CD14-positive monocyte (primary cell): ENCODE results near the gene ADPRM. TPM values are rescaled to one million over a fixed set of nuclear protein-coding genes. Genes with fewer than 3 reads are reported as not detected.
A peak's percentile ranks its signal among the peaks of the same experiment; 100 is the strongest.

Experiments used
- DNase-seq, 3 donors: peaks; one replicate each; pipeline ENCODE4 v3.0.0-alpha.2; 2011 to 2022
- H2AFZ ChIP-seq: 2 replicates; pipeline ENCODE4 v1.6.0; 2012; ENCODE audit warnings: mild to moderate bottlenecking, low read depth, low read length, inconsistent platforms; ENCODE audit not compliant: insufficient read depth, poor library complexity, severe bottlenecking
- H3K27ac ChIP-seq, 2 donors: 1 replicate in 1 of 2; 2 replicates in 1 of 2; pipeline ENCODE4 v1.5.1; 2012 to 2013; ENCODE audit warnings: low read length in 2 of 2, control low read depth in 1 of 2, inconsistent platforms in 1 of 2, low read depth in 1 of 2, mild to moderate bottlenecking in 1 of 2
- H3K27me3 ChIP-seq, 2 donors: one replicate each; pipeline versions ENCODE4 v1.6.0 to v1.6.1; 2011 to 2013; ENCODE audit warnings: low read length in 2 of 2; ENCODE audit not compliant: control insufficient read depth in 2 of 2, insufficient read depth in 2 of 2
- H3K36me3 ChIP-seq, 2 donors: replicated peaks in 1 of 2; 1 replicate in 1 of 2; 2 replicates in 1 of 2; pipeline versions ENCODE4 v1.5.1 to v1.6.1; 2012 to 2013; ENCODE audit warnings: low read length in 2 of 2, control low read depth in 1 of 2, inconsistent platforms in 1 of 2, mild to moderate bottlenecking in 1 of 2; ENCODE audit not compliant: insufficient read depth in 2 of 2, control insufficient read depth in 1 of 2
- H3K4me1 ChIP-seq, 2 donors: 1 replicate in 1 of 2; 2 replicates in 1 of 2; pipeline versions ENCODE4 v1.5.1 to v1.6.1; 2012 to 2013; ENCODE audit warnings: low read length in 2 of 2, control low read depth in 1 of 2, inconsistent platforms in 1 of 2, mild to moderate bottlenecking in 1 of 2, moderate library complexity in 1 of 2; ENCODE audit not compliant: insufficient read depth in 2 of 2, control insufficient read depth in 1 of 2
- H3K4me2 ChIP-seq: replicated peaks from 2 replicates; pipeline ENCODE3; 2012; ENCODE audit warnings: low read length, moderate library complexity, mild to moderate bottlenecking; ENCODE audit not compliant: poor library complexity, severe bottlenecking; ENCODE audit errors: extremely low read depth
- H3K4me3 ChIP-seq, 3 experiments: fragments of 200-600 bp in 1 of 3; sonication (generic) in 1 of 3; replicated peaks in 1 of 3; 1 replicate in 2 of 3; 2 replicates in 1 of 3; pipeline ENCODE4 v1.5.1; 2011 to 2013; ENCODE audit warnings: low read length in 3 of 3, mild to moderate bottlenecking in 3 of 3, control low read depth in 2 of 3, low read depth in 2 of 3, inconsistent platforms in 1 of 3, moderate library complexity in 1 of 3
- H3K79me2 ChIP-seq: 2 replicates; pipeline ENCODE4 v1.6.0; 2012; ENCODE audit warnings: mild to moderate bottlenecking, control low read depth, inconsistent platforms, low read length, moderate library complexity; ENCODE audit not compliant: insufficient read depth
- H3K9ac ChIP-seq: 2 replicates; pipeline ENCODE4 v1.6.0; 2017; ENCODE audit warnings: low read length, mild to moderate bottlenecking; ENCODE audit not compliant: insufficient read depth, poor library complexity, severe bottlenecking
- H3K9me3 ChIP-seq, 2 donors: replicated peaks in 1 of 2; 1 replicate in 1 of 2; 2 replicates in 1 of 2; pipeline versions ENCODE4 v1.5.1 to v1.6.1; 2012 to 2013; ENCODE audit warnings: low read length in 2 of 2, control low read depth in 1 of 2; ENCODE audit not compliant: control insufficient read depth in 1 of 2, insufficient read depth in 1 of 2
- H4K20me1 ChIP-seq: 2 replicates; pipeline ENCODE4 v1.6.0; 2012; ENCODE audit warnings: mild to moderate bottlenecking, low read length, control low read depth, moderate library complexity; ENCODE audit not compliant: insufficient read depth
- H3K27ac Mint-ChIP-seq, 7 donors: one replicate each; pipeline ENCODE4 v1.8.0; 2020; ENCODE audit warnings: mild to moderate bottlenecking in 7 of 7, mixed read lengths in 7 of 7, moderate library complexity in 6 of 7, inconsistent platforms in 2 of 7
- H3K27me3 Mint-ChIP-seq, 3 donors: one replicate each; pipeline ENCODE4 v1.8.0; 2021 to 2022; ENCODE audit warnings: low read depth in 3 of 3, mild to moderate bottlenecking in 3 of 3, mixed read lengths in 3 of 3, moderate library complexity in 3 of 3, inconsistent platforms in 1 of 3
- H3K36me3 Mint-ChIP-seq, 2 donors: one replicate each; pipeline ENCODE4 v1.8.0; 2020; ENCODE audit warnings: mixed read lengths in 2 of 2, inconsistent platforms in 1 of 2, mild to moderate bottlenecking in 1 of 2
- H3K4me1 Mint-ChIP-seq: one replicate; pipeline ENCODE4 v1.8.0; 2020; ENCODE audit warnings: mild to moderate bottlenecking, mixed read lengths
- H3K4me3 Mint-ChIP-seq, 2 donors: one replicate each; pipeline ENCODE4 v1.8.0; 2020; ENCODE audit warnings: mild to moderate bottlenecking in 2 of 2, mixed read lengths in 2 of 2, moderate library complexity in 1 of 2
- H3K9me3 Mint-ChIP-seq, 7 donors: one replicate each; pipeline ENCODE4 v1.8.0; 2020 to 2022; ENCODE audit warnings: mixed read lengths in 7 of 7, mild to moderate bottlenecking in 6 of 7, moderate library complexity in 6 of 7, inconsistent platforms in 2 of 7
- WGBS: methylation state at CpG from one replicate; pipeline ENCODE4 v1.1.5; 2013; ENCODE audit warnings: missing lambda C conversion rate; ENCODE audit not compliant: insufficient coverage; 5-methylcytosine and 5-hydroxymethylcytosine counted together
- intact Hi-C, 2 donors: fragments of 100-400 bp; cut with micrococcal nuclease; formaldehyde crosslinking; loops; one replicate each; pipeline versions ENCODE4 v1.15.0 to v1.15.1; 2023
- polyA plus RNA-seq, 3 donors: library from polyadenylated mRNA; depleted of rRNA in 1 of 3; unstranded in 2 of 3; stranded (reverse) in 1 of 3; fragments of 300-500 nt in 2 of 3; fragments of >200 nt in 1 of 3; fragmentation: Illumina TruSeq in 2 of 3; gene quantifications; 1 replicate in 2 of 3; 2 replicates in 1 of 3; pipeline ENCODE4 v1.2.3, GENCODE V29; 2012 to 2021
- TF ChIP-seq, protein P1 (sequence below): fragments of 200-600 bp; IDR thresholded peaks from one replicate; pipeline ENCODE4 v1.8.0; 2022; ENCODE audit warnings: antibody characterized with exemption, mild to moderate bottlenecking

Gene ADPRM
- polyA plus RNA-seq, 3 donors = 6.0 to 9.3 (median 7.5) TPM

DNA sequence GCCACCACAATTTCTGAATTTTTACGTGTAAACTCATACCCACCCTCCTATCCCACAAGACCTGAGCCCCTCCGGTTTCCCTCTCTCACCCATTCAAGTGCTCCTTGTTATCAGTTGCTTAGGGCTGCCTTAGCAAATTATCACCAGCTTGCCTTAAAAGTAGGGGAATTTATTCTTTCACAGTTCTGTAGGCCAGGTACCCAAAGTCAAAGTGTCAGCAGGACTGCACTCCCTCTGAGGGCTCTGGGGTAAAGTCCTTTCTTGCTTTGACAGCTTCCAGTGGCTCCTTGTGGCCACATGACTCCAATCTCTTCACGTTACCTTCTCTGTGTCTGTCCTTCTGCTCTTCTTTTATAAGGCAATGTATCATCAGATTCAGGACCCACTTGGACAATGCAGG is 40.3 kb downstream of the ADPRM start:
- intact Hi-C loops = loop anchor here in 1 of 2 donors (10.0 kb wide), 1 partner anchor 107 kb away; no protein-coding TSS in a partner anchor
- Histone ChIP-seq H3K27me3 (no peaks in the 10 kb centered on the region), H4K20me1 (no peaks in the 10 kb centered on the region), H3K36me3 (no peaks in the 10 kb centered on the region), H3K27ac (no peak overlapping the region), H3K9ac (no peak overlapping the region), H2AFZ (no peak overlapping the region), H3K9me3 (no peaks in the 10 kb centered on the region), H3K79me2 (no peaks in the 10 kb centered on the region), H3K4me1 (no peaks in the 10 kb centered on the region), H3K4me2 (no peak overlapping the region), H3K4me3 (no peak overlapping the region)
- H3K4me3 Mint-ChIP-seq = no peak overlapping the region
- 100% methylated on average over 3 of the region's 3 CpGs for WGBS
- no peaks in the 10 kb centered on the region for H3K36me3 Mint-ChIP-seq
- TF ChIP-seq, protein P1, sequence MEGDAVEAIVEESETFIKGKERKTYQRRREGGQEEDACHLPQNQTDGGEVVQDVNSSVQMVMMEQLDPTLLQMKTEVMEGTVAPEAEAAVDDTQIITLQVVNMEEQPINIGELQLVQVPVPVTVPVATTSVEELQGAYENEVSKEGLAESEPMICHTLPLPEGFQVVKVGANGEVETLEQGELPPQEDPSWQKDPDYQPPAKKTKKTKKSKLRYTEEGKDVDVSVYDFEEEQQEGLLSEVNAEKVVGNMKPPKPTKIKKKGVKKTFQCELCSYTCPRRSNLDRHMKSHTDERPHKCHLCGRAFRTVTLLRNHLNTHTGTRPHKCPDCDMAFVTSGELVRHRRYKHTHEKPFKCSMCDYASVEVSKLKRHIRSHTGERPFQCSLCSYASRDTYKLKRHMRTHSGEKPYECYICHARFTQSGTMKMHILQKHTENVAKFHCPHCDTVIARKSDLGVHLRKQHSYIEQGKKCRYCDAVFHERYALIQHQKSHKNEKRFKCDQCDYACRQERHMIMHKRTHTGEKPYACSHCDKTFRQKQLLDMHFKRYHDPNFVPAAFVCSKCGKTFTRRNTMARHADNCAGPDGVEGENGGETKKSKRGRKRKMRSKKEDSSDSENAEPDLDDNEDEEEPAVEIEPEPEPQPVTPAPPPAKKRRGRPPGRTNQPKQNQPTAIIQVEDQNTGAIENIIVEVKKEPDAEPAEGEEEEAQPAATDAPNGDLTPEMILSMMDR = no peak
- peaks cover 0 to 1% (median 0%) of the 10 kb centered on the region in 7 donors for H3K9me3 Mint-ChIP-seq
- no peaks in the 10 kb centered on the region for H3K27me3 Mint-ChIP-seq
- peaks cover 3% of the 10 kb centered on the region for H3K4me1 Mint-ChIP-seq
- no peak for DNase-seq
- H3K27ac Mint-ChIP-seq = no peak overlapping the region

DNA sequence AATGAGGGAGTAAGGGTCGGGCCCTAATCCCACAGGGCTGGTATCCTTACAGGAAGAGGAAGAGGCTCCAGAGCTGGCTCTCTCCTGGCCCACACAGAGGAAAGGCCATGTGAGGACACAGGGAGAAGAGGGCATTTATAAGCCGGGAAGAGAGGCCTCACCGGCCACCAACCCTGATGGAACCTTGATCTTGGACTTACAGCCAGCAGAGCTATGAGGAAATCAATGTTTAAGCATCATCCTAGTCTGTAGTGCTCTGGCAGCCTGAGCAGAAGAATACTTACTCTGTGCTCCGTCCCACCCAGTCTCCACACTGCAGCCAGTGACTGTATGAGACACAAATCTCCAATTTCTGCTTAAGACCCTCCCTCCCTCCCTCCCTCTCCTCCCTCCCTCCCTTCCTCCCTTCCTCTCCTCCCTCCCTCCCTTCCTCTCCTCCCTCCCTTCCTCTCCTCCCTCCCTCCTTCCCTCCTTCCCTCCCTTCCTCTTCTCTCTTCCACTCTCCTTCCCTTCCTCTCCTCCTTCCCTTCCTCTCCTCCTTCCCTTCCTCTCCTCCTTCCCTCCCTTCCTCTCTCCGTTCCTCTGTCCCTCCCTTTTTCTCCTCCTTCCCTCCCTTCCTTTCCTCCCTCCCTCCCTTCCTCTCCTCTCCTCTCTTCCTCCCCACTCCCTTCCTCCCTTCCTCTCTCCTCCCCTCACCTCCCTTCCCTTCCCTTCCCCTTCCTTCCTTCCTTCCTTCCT is 41.3 kb downstream of the ADPRM start:
- Mint-ChIP-seq H3K4me1 (peaks cover 3% of the 10 kb centered on the region), H3K36me3 (no peaks in the 10 kb centered on the region), H3K9me3 (peaks cover 0 to 1% (median 0%) of the 10 kb centered on the region in 7 donors), H3K4me3 (no peak overlapping the region), H3K27ac (peak overlapping the region in 2 of 7 donors; percentile 15 to 60), H3K27me3 (no peaks in the 10 kb centered on the region)
- TF ChIP-seq, protein P1 = no peak
- intact Hi-C loops = loop anchor here in 1 of 2 donors (10.0 kb wide), 1 partner anchor 106 kb away; no protein-coding TSS in a partner anchor
- Histone ChIP-seq H3K27ac (no peak overlapping the region), H3K36me3 (no peaks in the 10 kb centered on the region), H3K4me3 (no peak overlapping the region), H2AFZ (no peak overlapping the region), H3K9me3 (no peaks in the 10 kb centered on the region), H3K4me2 (no peak overlapping the region), H3K4me1 (no peaks in the 10 kb centered on the region), H3K79me2 (no peaks in the 10 kb centered on the region), H3K9ac (no peak overlapping the region), H4K20me1 (no peaks in the 10 kb centered on the region), H3K27me3 (no peaks in the 10 kb centered on the region)
- 79% methylated on average over 5 of the region's 5 CpGs for WGBS
- DNase-seq = no peak
